ENCODE results near the gene RMND1. TPM values are rescaled to one million over a fixed set of nuclear protein-coding genes. Genes with fewer than 3 reads are reported as not detected.

RMND1 gene
- total and polyA plus RNA-seq, 9 of the 15 experiments (the other 6 are each of a cell fraction or from before 2014, with no cell fraction given): 26.9 to 47.8 (median 36.2) TPM

GRCh38 chr6:151483994-151484393 is 32.1 kb upstream of the RMND1 start (continued):
- TF ChIP-seq, protein P1, sequence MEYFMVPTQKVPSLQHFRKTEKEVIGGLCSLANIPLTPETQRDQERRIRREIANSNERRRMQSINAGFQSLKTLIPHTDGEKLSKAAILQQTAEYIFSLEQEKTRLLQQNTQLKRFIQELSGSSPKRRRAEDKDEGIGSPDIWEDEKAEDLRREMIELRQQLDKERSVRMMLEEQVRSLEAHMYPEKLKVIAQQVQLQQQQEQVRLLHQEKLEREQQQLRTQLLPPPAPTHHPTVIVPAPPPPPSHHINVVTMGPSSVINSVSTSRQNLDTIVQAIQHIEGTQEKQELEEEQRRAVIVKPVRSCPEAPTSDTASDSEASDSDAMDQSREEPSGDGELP (CRISPR knock-in tag; IDR thresholded peaks at IDR 0.05; ENCODE audit: borderline replicate concordance): no peak
- TF ChIP-seq C11orf30 (IDR thresholded peaks at IDR 0.05; ENCODE audit: low read depth) (peak; percentile 62; the same call in 1 of the 2 replicates), PTBP1 (IDR thresholded peaks at IDR 0.05; ENCODE audit: low read depth, low read length) (no peak), SMARCC2 (IDR thresholded peaks at IDR 0.05; ENCODE audit: low read depth) (no peak), NR1H2 (CRISPR knock-in tag; IDR thresholded peaks at IDR 0.05) (no peak), ZNF780A (CRISPR knock-in tag; IDR thresholded peaks at IDR 0.05) (no peak)

DNA sequence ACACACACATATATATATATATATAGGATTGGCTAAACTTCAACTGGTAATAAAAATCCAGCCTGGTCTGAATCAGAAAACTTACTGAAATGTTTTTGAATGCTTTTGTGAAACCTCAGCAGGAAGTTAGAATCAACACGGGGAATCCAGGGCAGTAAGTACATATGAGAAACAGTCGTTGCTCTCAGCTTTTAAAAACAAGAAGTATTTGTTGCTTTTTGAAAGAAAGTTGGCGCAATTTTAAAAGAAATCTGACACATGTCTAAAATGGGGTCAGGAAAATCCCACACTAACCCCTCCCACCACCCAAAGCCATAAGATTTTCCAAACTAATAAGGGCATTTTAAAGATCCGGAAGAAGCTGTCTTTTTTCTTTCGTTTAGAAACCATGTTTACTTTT is 30.4 kb upstream of the RMND1 start:
- Histone ChIP-seq H3K9ac (ENCODE audit: insufficient read depth in 1 of 2, low read depth in 2 of 2, low read length in 2 of 2) (no peak overlapping the region), H3K4me3 (no peak overlapping the region), H3K4me2 (ENCODE audit: insufficient read depth, low read length) (no peak overlapping the region), H3K36me3 (ENCODE audit: control insufficient read depth, insufficient read depth, low read length) (no peaks in the 10 kb centered on the region), H3K27me3 (ENCODE audit: control insufficient read depth in 2 of 2, insufficient read depth in 2 of 2, low read length in 2 of 2) (peaks cover 6 to 15% of the 10 kb centered on the region in 2 experiments), H2AFZ (ENCODE audit: low read depth, low read length) (no peak overlapping the region), H3K4me1 (replicated peaks in 1 of 2; ENCODE audit: control insufficient read depth in 2 of 2, insufficient read depth in 2 of 2, low read length in 2 of 2) (no peaks in the 10 kb centered on the region), H3K79me2 (ENCODE audit: control insufficient read depth, insufficient read depth, low read length) (no peaks in the 10 kb centered on the region), H3K9me3 (replicated peaks; ENCODE audit: control insufficient read depth, insufficient read depth, low read depth, low read length) (no peaks in the 10 kb centered on the region), H3K9me1 (ENCODE audit: control insufficient read depth, insufficient read depth, low read length) (no peaks in the 10 kb centered on the region), H3K27ac (ENCODE audit: extremely low read depth, low read depth, low read length) (no peak overlapping the region), H4K20me1 (replicated peaks; ENCODE audit: control insufficient read depth, insufficient read depth, low read length) (no peaks in the 10 kb centered on the region)
- POLR2A ChIA-PET: interaction anchor here (0.7 kb wide), 1 partner anchor 9 kb away, joined by 3 read pairs; no protein-coding TSS in a partner anchor
- intact Hi-C loops (cut with micrococcal nuclease) (no loop called here), in situ Hi-C loops (cut with MboI) (no loop called here)
- CTCF ChIA-PET (ENCODE audit: low intra/inter-chr PET ratio): no interaction called here
- 13% methylated on average over 5 of the region's 5 CpGs for WGBS (ENCODE audit: insufficient coverage, low coverage, missing lambda C conversion rate)
- ATAC-seq (no peak), DNase-seq (ENCODE audit: extremely low read depth in 1 of 4, low spot score in 3 of 4) (no peak), FAIRE-seq (peak; percentile 54)
- no TSS peak for BruUV-seq (replicated peaks)
- TF ChIP-seq ZBTB12 (CRISPR knock-in tag; IDR thresholded peaks at IDR 0.05): no peak
- no peak for TF ChIP-seq FOSL1 (tag; conservative IDR thresholded peaks at IDR 0.05)
- TF ChIP-seq CREB3L1 (IDR thresholded peaks at IDR 0.05; ENCODE audit: borderline replicate concordance, low read depth): no peak
- no peak for TF ChIP-seq PRPF4 (IDR thresholded peaks at IDR 0.05; ENCODE audit: insufficient read depth, low read depth, low read length, poor library complexity, severe bottlenecking)
- no peak for TF ChIP-seq TRIM24 (IDR thresholded peaks at IDR 0.05)
- no peak for TF ChIP-seq TCF7L2 (IDR thresholded peaks at IDR 0.05; ENCODE audit: low read depth, low read length)
- TF ChIP-seq NRF1 (conservative IDR thresholded peaks at IDR 0.05 in 1 of 2, IDR thresholded peaks at IDR 0.05 in 1 of 2): no peak

All from K562 (cell line).